D341Med (cell line): ENCODE results near the gene CIAO2A.
"Not testable (repeated sequence)": the region's sequence is repeated elsewhere in the genome, so short reads cannot be mapped to it uniquely, and the experiment has no call there.

Experiments
- DNase-seq: peaks from one replicate; pipeline ENCODE4 v3.0.0; 2012; ENCODE audit warnings: low spot score

Gene CIAO2A, protein sequence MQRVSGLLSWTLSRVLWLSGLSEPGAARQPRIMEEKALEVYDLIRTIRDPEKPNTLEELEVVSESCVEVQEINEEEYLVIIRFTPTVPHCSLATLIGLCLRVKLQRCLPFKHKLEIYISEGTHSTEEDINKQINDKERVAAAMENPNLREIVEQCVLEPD

DNA sequence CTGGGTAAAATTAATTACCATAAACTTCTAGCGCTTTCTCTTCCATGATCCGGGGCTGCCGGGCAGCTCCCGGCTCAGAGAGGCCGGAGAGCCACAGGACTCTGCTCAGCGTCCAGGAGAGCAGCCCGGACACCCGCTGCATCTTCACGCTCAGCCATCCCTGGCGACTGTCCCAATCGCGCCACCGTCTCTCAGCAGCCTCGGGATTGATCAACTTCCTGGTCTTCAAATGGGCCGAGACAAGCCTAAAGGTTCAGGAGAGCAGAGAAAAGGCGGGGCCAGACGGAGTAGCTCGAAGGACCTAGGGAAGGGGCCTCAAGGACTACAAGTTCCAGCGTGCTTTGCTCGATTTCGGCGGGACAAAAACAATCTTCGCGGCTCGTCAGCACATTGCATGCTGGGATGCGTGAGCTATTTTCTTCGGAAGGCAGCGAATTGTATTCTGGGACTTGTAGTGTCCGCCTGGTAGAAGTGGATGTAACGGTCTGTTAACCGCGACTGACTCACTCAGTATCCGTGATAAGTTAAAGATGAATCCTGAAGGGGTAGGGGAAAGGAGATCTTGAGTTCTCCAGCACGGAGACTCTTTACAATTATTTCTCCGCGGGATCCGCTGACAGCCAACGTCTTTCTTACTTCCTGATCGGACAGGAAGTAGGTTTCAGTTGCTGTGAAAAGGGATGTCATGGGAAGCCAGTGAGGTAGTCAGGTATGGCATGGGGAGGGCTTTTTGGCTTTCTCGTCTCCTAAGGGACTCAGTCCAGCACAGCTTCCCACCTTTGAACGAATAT is at the start of gene CIAO2A:
Gene CIAO2A, minus strand, starts transcription at position 212 of the 791 bp plus-strand sequence. Its CDS starts 70 bp downstream, at position 142.
- peak; percentile 88 for DNase-seq

DNA sequence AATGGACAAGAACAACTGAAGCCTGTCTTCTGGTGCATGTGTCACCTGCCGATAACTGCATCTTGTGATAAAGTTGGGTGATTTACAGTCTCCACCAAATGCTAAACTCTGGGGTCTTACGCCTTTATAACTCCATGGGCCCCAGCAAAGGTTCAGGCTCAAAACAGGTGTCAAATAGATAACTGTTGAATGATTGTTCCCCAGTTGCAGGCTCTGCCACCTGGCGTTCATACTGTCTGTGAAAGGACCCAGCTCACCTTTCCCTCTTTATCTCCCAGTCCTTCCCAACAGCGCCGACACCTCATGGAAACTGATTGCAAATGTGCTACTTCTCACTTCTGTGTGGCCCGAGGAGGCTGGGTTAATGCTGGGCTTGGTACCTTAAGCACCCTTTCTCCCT is 49.6 kb upstream of the CIAO2A start:
- DNase-seq, result no peak

DNA sequence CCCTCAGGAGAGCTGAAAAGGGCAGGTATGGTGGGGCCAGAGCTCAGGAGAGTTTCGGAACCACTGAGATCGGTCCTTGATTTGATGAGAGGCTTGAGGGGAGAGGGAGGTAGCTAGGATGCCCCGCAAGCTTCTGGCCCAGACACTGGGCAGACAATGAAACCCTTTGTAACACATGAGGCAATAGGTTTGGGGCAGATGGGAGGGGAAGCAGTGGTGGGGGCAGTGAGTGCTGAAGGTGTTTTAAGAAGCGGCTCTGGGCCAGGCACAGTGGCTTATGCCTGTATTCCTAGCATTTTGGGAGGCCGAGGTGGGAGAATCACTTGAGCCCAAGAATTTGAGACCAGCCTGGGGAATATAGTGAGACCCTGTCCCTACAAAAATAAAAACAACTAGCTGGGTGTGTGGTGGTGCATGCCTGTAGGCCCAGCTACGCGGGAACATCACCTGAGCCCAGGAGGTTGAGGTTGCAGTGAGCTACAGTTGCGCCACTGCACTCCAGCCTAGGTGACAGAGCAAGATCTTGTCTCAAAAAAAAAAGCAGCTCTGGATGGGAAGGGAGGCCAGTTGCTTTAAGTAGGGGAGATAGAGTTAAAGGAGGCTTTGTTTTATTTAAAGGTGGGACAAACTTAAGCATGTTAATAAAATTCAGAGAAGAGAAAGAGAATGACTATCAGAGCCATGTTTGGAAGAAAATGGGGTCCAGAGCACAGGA is 48.3 kb upstream of the CIAO2A start:
- no peak for DNase-seq

DNA sequence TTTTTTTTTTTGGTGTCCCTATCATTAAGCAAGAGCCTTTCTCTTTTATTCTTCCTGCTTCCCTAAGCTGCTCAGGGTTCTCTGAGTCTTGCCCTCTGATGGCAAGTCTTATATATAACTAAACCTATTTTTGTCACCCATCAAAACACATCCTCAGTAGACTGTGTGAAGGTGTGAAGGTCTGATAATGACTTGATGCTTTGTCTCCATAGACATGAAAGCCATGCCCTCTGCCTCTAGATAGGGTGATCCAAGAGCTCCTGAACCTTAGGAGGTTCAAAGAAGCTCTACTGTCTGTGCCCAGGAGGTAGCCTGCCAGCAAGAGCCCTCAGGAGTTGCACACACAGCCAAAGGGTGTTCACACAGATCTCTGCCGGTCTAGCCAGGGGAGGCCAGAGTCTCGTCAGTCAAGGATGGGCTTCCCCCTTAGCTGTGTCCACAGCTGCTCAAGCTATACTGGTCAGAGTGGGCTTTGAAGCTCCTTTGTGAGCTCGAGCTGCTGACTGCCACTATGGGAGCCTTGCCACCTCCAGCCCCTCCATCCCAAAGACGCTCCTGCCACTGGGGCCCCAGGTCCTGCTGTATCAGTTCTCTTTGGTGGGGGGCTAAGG is 44.8 kb upstream of the CIAO2A start:
- DNase-seq, result no peak

DNA sequence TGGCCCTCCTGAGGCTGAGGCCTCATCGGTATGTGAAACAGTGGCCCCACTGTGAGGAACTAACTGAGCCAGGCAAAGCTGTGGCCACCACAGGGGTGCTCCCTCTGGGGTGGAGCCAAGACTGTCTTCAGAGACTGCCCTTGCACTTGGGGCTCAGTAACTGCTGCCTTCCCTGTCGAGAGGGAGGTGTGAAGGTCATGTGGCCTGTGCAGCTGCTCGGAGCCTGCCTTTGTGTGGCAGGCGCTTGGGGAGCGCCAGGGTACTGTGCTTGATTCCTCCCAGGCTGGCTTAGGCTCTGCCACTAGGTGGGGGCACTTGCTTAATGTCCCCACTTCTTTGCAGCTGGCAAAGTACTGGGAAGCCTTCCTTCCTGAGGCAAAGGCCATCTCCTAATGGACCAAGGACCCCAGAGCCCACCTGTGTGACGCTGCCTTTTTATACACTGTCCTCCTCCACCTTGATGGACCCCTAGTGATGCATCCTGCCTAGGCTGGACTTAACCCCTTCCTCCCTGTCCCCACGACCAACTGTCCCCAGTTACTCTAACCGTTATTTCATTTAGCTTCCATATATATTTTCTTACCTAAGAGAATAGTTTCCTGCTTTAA is 43.7 kb upstream of the CIAO2A start:
- no peak for DNase-seq

DNA sequence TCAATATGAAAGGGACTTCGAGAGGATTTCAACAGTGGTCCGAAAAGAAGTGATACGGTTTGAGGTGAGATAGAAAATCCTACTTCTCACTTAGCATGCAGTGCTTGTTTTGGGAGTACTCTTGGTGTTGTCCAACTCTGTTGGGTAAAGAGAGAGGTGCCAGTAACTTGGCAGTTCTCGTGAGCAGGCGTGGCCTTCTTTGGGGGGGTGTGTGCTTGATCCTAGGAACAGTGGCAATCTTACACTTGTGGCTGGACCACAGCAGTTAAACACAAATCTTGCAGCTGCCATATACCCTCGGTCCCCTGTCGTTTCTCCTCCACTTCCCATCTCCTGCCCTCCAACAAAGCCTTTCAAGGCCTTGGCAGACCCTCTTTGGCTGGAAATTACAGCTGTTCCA is 42.7 kb upstream of the CIAO2A start:
- no peak for DNase-seq

DNA sequence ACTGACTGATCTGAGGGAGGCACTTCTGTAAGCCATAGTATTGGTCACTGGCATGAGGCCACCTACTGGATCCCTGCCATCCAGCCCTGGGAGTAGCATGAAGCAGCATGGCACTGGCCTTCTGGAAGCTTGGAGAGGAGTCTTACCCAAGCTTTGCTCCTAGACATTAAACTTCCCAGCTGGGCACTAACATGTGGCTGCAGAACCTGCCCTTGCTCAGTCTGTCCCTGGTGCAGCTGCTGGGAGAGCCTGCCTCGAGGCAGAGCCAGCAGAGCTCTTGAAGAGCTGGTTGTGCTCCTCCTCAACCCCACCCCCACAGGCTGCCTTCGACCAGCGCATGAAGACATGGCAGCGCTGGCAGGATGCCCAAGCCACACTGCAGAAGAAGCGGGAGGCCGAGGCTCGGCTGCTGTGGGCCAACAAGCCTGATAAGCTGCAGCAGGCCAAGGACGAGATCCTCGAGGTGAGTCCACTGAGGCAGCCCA is 40.7 kb upstream of the CIAO2A start:
- no peak for DNase-seq

DNA sequence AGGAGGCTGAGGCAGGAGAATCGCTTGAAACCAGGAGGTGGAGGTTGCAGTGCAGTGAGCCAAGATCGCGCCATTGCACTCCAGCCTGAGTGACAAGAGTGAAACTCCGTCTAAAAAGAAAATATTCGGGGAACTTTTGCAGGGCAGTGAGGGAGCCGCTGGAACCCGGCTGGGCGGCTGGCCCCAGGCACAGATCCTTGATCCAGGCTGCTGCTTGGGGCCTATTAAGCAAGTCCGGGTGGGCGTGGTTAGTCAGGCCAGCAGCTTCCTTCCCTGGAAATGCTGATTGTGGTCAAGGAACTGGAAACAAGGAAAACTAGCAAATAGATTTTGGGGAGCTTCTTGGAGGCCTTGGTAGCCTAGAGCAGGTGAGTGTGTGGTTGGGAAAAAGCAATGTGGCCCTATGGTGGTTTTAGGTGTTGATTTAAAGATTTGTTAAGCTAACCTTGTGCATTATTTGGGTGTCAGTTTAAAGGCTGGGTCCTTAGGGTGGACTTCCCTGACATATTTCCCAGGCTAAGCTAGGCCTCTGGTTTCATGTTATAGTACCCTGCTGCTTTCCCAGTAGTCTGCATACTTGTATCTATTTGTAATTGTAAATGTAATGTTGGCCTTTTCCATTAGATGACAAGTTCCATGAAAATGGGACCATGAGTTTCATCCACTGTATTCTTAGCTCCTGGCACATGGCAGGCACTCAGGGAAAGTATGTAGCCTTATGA is 40.1 kb upstream of the CIAO2A start:
- no peak for DNase-seq

DNA sequence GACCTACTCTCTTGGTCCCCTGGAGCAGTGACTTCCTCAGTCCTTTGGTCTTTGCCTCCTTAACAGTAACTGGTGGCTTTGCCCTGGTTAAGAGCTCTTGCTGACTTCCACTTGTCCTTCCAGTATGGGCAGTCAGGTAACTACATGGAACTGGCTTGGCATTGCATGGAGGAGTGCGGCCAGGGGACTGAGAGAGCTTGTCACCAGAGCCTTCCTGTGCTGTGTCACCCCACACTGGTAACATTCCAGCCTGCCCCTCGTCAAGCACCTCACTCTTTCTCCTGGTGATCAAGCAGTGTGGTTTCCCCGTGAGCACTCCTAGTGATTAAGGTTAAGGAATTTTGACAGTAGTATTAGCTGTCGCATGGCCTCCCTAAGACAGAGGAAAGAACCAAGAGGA is 38.6 kb upstream of the CIAO2A start:
- no peak for DNase-seq

DNA sequence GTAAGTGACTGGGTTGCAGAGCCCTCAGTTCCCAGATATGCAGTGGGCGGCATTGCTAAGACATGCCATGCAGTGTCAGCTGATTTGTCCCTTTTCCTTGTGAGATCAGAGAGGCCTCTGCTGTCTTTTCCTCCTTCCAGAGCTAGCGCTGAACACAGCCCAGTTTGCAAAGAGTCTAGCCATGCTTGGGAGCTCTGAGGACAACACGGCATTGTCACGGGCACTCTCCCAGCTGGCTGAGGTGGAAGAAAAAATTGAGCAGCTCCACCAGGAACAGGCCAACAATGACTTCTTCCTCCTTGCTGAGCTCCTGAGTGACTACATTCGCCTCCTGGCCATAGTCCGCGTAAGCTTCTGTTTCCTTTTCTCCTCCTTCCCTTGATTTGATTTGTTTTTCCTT is 37.9 kb upstream of the CIAO2A start:
- DNase-seq, result no peak

DNA sequence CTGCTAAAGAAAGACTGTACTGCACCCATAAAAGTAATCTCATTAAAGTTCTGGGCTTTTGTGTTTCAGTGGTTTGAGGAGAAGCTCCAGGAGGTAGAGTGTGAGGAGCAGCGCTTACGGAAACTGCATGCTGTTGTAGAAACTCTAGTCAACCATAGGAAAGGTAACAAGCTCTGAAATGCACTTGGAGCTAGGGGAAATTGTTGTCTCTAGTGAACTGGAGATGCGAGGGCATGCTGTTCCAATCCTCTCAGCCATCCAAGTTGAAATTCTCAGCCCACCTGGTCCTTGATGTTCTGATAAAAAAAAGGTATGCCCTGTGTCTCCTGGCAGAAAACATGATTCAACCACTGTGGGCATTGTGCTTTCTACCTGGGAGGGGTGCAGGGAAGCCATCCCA is 36.5 kb upstream of the CIAO2A start:
- no peak for DNase-seq

DNA sequence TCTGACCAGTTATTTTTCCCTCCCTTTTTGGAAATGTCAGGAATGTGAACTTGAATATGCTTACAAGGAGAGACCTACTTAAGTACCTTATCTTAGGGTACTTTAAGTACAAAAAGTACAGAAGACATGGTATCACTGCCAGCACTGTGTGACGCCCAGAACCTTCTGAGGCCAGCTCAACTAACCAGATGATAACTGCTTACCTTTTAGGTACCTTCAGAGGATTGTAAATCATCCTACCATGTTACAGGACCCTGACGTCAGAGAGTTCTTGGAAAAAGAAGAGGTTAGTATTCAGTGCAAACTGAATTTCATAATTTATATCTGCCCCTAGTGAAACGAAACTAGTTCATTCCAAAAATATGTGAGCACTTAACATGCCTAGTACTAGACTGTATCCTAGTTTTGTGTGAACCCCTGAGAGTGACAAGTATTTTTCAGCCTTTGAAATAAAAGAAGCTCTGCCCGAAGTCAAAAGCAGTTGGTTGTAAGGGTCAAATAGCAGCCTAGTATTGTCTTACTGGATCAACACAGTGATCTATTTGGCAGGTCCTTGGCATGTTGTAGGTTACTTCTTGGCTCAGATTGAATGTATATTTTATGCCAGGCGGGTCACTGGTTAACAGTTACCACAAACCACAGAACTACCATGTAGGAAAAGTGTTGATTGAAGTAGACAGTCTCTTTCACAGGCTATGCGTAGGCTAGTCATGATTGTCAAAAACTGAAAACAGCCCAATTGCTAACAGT is 34.1 kb upstream of the CIAO2A start:
- no peak for DNase-seq

DNA sequence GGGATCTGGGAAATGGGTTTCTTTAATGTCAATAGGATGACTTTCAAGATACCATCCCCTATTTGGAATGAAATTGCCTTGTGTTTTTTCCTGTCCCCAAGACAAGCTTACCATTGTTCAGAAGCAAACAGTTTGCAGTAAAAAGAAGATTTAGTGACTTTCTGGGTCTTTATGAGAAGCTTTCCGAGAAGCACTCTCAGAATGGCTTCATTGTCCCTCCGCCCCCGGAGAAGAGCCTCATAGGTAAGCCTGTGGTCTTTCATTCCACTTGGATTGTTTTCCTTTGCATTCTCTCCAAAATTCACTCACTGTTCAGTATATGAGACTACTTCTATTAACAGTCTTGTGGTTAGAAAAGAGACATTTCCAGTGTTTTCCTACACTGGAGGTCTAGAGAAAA is 32.3 kb upstream of the CIAO2A start:
- no peak for DNase-seq

DNA sequence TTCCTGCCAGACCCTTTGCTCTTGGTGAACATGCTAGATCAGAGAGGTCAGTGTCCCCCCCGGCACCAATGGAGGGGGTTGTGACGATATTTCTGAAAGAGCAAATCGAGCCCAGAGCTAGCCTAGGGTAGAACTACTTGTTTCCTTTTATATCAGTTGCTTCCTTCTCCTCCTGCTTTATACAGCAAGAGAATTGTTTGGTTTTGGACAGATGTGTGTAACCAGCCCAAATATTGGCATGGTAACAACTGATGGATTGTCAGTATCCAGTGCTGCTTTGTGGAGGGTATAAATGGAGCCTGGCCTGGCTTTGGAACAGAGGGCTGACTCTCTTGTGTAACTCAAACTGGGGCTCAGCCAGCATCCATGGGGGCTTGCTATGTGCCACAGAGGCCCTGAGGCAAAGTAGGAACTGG is 29.3 kb upstream of the CIAO2A start:
- no peak for DNase-seq

DNA sequence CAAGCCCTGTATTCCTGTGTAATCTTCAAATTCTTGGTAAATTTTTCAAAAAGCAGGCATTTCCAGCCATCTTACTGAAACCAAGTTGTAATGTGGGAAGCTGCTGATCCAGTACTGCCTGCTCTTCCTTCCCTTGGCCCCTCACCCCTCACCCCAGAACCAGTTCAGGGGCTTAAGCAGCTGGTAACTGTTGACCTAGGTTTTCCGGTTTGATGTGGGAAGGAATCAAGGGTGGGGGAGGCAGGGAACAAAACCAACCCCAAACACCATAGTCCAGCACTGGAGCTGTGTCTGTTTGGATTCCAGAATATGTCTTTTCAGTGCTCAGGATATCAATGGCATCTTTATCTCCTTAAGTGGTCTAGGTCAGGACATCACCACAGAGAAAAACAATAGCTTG is 28.8 kb upstream of the CIAO2A start:
- DNase-seq, result no peak

DNA sequence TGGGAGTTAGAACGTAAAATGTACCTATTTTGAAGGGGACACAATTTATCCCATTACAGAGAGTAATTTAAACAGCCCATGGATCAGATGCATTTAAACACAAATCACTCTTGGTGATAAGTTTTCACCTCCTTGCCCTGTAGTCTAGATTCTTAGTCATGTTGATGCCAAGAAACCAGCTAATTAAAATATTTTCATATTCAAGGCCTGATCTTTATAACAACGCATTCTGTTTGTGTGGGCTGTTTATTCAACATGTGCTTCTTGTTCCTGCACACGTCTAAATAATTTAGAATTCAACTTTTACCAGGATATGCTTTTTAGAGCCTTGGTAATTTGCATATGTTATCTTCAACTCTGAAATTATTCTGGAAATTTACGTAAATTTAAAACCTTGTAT is 28.0 kb upstream of the CIAO2A start:
- no peak for DNase-seq

DNA sequence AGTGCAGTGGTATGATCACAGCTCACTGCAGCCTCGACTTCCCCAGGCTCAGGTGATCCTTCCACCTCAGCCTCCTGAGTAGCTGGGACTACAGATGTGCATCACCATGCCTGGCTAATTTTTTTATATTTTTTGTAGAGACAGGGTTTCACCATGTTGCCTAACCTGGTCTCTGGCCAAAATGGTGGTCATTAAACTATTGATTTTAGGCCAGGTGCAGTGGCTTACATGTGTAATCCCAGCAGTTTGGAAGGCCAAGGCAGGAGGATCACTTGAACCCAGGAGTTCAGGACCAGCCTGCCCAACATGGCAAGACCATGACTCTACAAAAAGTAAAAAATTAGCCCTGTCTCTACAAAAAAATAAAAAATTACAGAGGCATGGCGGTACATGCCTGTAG is 26.7 kb upstream of the CIAO2A start:
- DNase-seq, result not testable (repeated sequence)

DNA sequence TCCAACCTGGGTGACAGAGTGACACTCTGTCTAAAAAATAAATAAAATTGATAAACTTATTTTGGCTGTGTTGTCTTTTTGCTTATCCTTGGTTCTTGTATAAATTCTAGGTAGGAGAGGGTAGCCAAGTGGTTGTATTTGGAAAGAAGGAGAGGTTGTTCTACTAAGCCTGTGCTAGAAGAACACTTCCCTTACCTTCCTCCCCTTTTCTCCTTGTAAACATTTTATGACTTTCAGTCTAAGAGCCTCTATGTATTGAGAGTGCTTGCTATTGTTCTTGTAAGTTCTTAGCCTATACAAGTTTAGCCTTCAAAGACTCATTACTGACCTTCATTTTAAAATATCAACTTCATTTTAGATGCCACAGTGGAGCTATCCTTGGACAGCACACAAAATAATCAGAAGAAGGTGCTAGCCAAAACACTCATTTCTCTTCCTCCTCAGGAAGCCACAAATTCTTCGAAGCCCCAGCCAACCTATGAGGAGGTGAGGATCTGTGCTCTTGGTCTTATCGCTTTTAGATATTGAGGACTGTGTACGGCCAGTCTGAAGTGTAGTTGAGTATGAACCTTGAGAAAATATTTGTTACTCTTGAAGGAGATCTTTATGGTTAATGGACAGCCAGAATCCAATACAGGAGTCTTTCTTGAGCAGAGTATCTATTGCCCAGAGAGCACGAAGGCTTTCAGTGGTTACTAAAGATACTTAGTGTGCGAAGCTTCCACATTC is 24.3 kb upstream of the CIAO2A start:
- DNase-seq, result no peak

DNA sequence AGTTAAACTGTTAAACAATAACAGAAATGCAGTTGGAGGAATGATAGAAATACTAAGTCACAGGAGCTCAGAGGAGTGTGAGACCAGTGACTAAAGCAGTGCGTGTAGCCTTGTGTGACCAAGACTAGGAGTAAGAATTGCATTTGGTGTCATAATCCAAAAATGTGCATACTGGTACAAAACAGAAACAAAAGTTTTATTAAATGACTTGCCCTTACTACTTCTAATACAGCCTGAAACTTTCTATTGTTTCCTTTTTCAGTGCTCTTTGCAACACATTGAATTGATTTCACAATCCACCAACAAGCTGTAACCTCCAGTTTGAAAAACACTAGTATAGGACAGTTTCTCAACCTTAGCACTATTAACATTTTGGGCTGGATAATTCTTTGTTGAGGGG is 19.3 kb upstream of the CIAO2A start:
- DNase-seq, result no peak

DNA sequence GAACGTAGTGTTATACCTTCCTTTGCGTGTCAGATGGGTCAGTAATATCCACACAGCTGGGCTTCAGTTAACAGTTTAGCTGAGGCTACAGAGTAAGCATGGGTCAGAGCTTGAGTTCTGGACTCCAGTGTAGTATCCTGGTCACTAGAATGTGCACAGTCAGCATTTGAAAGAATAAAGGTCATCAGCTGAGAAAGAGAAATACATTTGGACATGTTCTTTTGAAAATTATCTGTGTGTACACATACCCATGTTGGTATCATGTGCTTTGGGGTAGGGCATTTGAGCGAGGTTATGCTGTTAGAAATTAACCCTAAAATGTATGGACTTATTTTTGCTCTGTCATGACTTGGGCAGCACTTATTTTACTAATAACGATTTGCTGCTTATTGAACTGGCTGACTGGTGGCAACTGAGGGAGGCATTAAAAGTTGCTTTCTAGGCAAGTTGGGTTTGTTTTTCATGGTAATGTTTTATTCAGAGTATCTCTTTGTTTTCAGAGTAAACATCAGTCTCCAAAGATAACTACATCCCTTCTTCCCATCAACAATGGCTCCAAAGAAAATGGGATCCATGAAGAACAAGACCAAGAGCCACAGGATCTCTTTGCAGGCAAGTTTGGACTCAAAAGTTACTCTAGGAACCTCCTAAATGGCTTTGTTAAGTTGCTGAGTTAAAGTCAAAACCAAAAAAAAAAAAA is 18.6 kb upstream of the CIAO2A start:
- DNase-seq, result no peak
